Fibroblast of the aortic adventitia (primary cell): ENCODE results near the gene SERPINA1. TPM values are rescaled to one million over a fixed set of nuclear protein-coding genes. Genes with fewer than 3 reads are reported as not detected.

Experiments
- DNase-seq: peaks from one replicate; pipeline ENCODE4 v3.0.0-alpha.2; 2010; ENCODE audit warnings: low read depth
- H3K4me3 ChIP-seq: 2 replicates; pipeline ENCODE4 v1.5.1; 2011; ENCODE audit warnings: low read depth, mild to moderate bottlenecking, control low read depth, low read length, moderate library complexity
- total RNA-seq: library from RNA; depleted of rRNA; stranded (reverse); fragments of >200 nt; gene quantifications from 2 replicates; pipeline ENCODE4 v1.2.3, GENCODE V29; 2012; ENCODE audit warnings: low replicate concordance
- TF ChIP-seq, protein P1 (sequence below): IDR thresholded peaks from 2 replicates; pipeline ENCODE4 v1.5.1; 2011; ENCODE audit warnings: mild to moderate bottlenecking, low read length, control low read depth, inconsistent platforms; ENCODE audit not compliant: insufficient read depth

Gene SERPINA1
- total RNA-seq, 1 donor, result not detected

DNA sequence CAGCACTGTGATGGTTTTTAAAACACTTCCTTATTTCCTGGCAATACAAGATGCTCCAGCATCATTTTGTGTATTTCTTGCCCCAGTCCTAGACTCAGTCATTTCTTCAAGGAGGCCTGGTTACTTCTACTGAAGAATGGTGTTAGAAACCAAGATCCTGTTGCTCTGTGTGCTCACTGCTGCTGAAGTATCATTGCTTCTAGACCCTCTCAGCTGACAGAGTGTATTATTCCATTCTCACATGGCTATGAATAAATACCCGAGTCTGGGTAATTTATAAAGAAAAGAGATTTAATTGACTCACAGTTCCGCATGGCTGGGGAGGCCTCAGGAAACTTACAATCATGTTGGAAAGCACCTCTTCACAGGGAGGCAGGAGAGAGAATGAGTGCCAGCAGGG, 50.4 kb downstream of the SERPINA1 start:
- TF ChIP-seq, protein P1, sequence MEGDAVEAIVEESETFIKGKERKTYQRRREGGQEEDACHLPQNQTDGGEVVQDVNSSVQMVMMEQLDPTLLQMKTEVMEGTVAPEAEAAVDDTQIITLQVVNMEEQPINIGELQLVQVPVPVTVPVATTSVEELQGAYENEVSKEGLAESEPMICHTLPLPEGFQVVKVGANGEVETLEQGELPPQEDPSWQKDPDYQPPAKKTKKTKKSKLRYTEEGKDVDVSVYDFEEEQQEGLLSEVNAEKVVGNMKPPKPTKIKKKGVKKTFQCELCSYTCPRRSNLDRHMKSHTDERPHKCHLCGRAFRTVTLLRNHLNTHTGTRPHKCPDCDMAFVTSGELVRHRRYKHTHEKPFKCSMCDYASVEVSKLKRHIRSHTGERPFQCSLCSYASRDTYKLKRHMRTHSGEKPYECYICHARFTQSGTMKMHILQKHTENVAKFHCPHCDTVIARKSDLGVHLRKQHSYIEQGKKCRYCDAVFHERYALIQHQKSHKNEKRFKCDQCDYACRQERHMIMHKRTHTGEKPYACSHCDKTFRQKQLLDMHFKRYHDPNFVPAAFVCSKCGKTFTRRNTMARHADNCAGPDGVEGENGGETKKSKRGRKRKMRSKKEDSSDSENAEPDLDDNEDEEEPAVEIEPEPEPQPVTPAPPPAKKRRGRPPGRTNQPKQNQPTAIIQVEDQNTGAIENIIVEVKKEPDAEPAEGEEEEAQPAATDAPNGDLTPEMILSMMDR, result no peak
- no peak for DNase-seq

DNA sequence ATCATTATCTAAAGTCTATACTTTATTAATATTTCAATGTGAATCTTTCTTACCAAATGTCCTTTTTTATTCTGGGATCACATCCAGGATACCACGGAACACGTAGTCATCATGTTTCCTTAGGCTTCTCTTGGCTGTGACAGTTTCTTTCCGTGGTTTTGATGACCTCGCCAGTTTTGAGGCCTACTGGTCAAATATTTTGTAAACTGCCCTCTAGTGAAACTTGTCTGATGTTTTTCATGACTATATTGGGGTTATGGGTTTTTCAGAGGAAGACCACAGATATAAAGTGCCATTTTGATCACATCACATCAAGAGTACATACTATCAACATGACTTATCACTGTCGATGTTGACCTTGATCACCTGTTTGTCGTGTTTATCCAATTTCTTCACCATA, 51.1 kb downstream of the SERPINA1 start:
- peak; percentile 24 for DNase-seq
- TF ChIP-seq, protein P1, result no peak
- H3K4me3 ChIP-seq, result no peak overlapping the region

More for the DNA sequence above, 50.4 kb downstream of the SERPINA1 start:
- no peak overlapping the region for H3K4me3 ChIP-seq

DNA sequence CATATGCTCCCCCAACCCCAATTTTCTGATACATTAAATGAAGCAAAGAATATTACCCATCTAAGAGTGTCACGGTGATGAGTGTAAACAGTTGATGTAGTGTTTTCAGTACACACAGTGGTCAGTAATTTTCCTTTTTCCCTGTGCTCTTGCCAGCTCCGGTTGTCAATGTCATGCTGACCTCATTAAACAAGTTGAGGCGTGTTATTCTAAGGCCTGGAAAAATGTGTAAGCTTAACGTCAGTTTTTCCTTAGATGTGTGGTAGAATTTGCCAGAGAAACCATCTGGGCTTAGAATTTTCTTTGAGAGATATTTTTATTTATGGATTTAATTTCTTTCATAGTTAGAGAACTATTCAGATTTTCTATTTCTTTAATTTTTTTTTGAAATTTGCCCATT, 53.5 kb downstream of the SERPINA1 start:
- H3K4me3 ChIP-seq, result no peak overlapping the region
- TF ChIP-seq, protein P1, result no peak
- no peak for DNase-seq

DNA sequence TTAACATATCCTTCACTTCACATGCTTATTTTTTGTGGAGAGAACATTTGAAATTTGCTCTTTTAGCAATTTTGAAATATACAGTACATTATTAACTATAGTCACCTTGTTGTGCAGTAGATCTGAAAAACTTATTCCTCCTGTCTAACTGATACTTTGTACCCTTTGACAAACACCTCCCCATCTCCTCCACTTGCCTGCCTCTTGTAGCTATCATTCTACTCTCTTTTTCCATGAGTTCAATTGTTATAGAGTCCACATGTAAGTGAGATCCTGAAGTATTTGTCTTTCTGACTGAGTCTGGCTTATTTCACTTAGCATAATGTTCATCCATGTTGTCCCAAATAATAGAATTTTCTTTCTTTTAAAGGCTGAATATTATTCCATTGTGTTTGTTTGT, 55.8 kb downstream of the SERPINA1 start:
- H3K4me3 ChIP-seq, result no peak overlapping the region
- TF ChIP-seq, protein P1, result no peak
- DNase-seq, result no peak

DNA sequence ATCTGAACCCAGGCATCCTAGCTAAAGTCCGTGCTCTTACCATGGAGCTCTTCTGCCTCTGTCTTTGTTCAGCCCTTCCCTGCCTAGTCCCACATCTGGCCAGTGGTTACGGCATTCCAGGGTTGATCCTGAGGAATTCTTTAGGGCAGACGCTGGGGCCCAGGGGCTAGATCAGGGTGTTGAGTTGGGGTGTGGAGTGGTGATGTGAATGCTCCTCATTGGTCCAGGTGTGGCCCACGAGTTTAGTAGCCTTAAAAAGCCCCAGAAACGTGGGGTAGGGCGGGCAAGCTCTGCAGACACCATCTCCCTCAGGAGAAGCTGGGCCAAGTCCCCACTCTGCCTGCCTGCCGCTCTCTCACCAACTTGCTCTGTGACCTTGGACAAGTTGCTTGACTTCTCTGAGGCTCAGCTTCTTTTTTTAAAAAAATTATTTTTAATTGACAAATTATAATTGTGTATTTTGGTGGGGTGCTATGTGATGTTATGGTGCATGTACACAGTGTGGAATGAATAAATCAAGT, 56.3 kb downstream of the SERPINA1 start:
- no peak for DNase-seq
- TF ChIP-seq, protein P1, result no peak
- no peak overlapping the region for H3K4me3 ChIP-seq

DNA sequence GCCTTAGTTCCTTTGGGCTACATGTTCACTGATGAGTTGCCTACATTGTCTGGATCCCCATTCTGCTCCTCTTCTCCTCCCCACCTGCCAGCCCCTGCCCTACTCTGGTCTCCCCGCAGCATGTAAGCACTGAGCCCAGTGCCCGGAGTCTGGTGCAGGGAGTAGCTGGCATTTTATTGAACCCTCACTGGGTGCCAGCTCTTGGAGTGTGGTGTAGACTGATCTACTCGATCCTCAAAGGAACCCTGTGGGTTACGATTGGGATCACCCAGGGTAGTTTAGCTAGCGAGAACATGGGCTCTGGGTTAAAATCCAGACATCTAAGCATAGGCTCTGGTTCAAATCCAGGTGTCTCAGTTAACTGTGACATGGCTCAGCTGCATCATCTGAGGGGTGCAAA, 56.9 kb downstream of the SERPINA1 start:
- DNase-seq, result no peak
- no peak overlapping the region for H3K4me3 ChIP-seq
- TF ChIP-seq, protein P1, result no peak

DNA sequence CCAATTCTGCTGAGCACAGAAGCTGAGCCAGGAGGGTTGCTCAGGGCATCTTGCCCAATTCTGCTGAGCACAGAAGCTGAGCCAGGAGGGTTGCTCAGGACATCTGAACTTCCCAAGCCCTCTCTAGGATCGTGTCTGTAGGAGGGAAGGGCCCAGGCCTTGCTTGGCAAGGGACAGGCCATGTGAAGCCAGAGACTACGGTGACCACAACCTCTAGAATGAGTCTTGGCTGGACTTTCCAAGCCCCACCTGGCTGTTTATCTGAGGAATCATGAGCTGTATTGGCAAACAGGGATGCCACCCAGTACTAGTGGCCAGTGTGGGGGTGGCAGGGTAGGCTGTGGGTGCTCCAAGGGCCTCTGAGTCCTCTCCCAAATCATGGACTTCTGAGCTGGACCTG, 57.5 kb downstream of the SERPINA1 start:
- DNase-seq, result peak; percentile 23
- no peak overlapping the region for H3K4me3 ChIP-seq
- TF ChIP-seq, protein P1, result no peak
